ENCODE results near the gene FXYD1.

DNA sequence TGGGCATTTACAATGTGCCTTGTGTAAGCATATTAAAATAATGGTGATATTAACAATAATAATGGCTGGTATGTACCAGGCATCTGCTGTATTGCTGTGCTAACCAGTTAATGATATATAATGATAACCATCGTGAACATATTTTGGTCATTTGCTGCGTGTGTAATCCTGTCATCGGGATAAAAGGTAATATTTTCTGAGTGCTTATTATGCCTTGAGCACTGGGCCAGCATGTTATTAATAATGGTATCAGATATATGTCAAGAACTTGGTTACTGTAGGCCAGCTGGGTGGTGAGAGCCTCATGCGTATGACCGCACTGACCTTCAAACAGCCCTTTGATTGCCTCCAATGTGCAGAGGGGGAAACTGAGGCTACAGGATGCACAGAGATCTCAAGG lies 45.2 kb upstream of the FXYD1 start:
- TF ChIP-seq, protein P1, sequence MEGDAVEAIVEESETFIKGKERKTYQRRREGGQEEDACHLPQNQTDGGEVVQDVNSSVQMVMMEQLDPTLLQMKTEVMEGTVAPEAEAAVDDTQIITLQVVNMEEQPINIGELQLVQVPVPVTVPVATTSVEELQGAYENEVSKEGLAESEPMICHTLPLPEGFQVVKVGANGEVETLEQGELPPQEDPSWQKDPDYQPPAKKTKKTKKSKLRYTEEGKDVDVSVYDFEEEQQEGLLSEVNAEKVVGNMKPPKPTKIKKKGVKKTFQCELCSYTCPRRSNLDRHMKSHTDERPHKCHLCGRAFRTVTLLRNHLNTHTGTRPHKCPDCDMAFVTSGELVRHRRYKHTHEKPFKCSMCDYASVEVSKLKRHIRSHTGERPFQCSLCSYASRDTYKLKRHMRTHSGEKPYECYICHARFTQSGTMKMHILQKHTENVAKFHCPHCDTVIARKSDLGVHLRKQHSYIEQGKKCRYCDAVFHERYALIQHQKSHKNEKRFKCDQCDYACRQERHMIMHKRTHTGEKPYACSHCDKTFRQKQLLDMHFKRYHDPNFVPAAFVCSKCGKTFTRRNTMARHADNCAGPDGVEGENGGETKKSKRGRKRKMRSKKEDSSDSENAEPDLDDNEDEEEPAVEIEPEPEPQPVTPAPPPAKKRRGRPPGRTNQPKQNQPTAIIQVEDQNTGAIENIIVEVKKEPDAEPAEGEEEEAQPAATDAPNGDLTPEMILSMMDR (IDR thresholded peaks at IDR 0.05), result no peak
- no peak for TF ChIP-seq ZFX (IDR thresholded peaks at IDR 0.05; ENCODE audit: borderline replicate concordance)

Data from 22Rv1 (cell line).